Airway epithelial cell (primary cell): ENCODE data around the gene BABAM2. TPM values are rescaled to one million over a fixed set of nuclear protein-coding genes. Genes with fewer than 3 reads are reported as not detected.

Source experiments
- total RNA-seq: library from RNA; depleted of rRNA; stranded (reverse); fragments of >200 nt; gene quantifications from 2 replicates; pipeline ENCODE4 v1.2.3, GENCODE V29; 2015

Gene BABAM2
- total RNA-seq = 23.7 and 27.5 TPM in 2 replicates

GRCh38 chr2:27890146-27890923, at the start of gene BABAM2, which contains the start of gene RBKS:
Gene BABAM2, plus strand, starts transcription at chr2:27890729. Its CDS starts 3,828 bp downstream, at chr2:27894557.
Gene RBKS, minus strand, starts transcription at chr2:27890387. Its CDS starts 42 bp downstream, at chr2:27890345.

Other genes starting within 250 kb of the BABAM2 start
- gene SUPT7L, start 227.1 kb upstream of the BABAM2 start, total RNA-seq = 13.7 and 16.1 TPM in 2 replicates
- 16.3 and 20.4 TPM in 2 replicates for gene SLC4A1AP, start 226.8 kb upstream of the BABAM2 start, total RNA-seq
- gene MRPL33, start 119.0 kb upstream of the BABAM2 start, total RNA-seq = 97.8 and 137 TPM in 2 replicates
- 0.78 and 0.98 TPM in 2 replicates for gene RBKS, start 342 bp upstream of the BABAM2 start, total RNA-seq